AG10803 (cell line): Measurements from ENCODE around the gene B4GALNT4.
"Not testable (repeated sequence)": the region's sequence is repeated elsewhere in the genome, so short reads cannot be mapped to it uniquely, and the experiment has no call there.

Source experiments
- DNase-seq: peaks from one replicate; pipeline ENCODE4 v3.0.0; 2010; ENCODE audit warnings: low read depth
- H3K4me3 ChIP-seq: 2 replicates; pipeline ENCODE4 v1.5.1; 2011; ENCODE audit warnings: mild to moderate bottlenecking, low read length, control low read depth
- TF ChIP-seq, protein P1 (sequence below): conservative IDR thresholded peaks from 2 replicates; pipeline ENCODE4 v1.5.1; 2011; ENCODE audit warnings: mild to moderate bottlenecking, low read length, control low read depth, inconsistent platforms

B4GALNT4 gene

DNA sequence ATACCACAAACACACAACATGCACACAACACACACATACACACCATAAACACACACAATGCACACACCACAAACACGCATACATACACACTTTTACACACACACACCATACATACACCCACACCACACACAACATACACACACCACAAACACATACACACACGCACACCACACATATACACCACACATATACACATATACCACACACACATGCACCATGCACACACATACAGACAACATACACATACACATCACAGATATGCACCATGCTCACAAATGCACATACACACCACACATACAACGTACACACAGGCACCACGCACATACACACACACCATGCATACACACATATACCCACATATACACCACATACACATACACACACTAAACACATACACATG lies 11.7 kb upstream of the B4GALNT4 start:
- no peak for DNase-seq
- TF ChIP-seq, protein P1, sequence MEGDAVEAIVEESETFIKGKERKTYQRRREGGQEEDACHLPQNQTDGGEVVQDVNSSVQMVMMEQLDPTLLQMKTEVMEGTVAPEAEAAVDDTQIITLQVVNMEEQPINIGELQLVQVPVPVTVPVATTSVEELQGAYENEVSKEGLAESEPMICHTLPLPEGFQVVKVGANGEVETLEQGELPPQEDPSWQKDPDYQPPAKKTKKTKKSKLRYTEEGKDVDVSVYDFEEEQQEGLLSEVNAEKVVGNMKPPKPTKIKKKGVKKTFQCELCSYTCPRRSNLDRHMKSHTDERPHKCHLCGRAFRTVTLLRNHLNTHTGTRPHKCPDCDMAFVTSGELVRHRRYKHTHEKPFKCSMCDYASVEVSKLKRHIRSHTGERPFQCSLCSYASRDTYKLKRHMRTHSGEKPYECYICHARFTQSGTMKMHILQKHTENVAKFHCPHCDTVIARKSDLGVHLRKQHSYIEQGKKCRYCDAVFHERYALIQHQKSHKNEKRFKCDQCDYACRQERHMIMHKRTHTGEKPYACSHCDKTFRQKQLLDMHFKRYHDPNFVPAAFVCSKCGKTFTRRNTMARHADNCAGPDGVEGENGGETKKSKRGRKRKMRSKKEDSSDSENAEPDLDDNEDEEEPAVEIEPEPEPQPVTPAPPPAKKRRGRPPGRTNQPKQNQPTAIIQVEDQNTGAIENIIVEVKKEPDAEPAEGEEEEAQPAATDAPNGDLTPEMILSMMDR: no peak
- H3K4me3 ChIP-seq: no peak overlapping the region

DNA sequence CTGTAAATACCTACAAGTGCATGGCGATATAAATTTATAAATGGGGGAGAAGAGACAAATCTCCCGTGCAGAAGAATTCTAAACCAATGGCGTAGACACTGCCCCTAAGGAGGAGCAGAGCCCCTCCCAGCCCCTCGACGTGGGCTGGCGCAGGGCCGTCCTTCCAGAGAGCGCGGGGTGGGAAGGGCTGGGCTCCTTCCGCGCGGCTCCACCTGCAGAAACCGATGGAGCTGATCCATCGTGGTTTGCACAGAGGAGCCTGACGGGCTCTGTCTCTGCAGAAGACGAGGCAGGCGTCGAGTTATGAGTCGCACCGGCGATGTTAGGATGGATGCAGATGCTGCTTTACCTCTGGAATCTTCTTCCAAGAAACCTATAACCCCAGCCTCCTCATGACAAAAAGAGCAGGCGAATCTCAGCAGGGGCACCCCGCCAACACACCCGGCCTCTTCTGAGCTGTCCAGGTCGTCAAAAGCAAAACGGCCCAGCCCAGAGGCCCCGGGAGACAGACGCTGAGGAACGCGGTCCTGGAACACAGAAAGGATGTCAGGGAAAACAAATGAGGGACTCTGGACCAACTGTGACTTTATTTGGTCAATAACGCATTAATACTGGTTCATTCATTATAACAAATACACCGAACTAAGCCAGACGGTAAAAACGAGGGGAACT lies 11.0 kb upstream of the B4GALNT4 start:
- H3K4me3 ChIP-seq: no peak overlapping the region
- DNase-seq: no peak
- TF ChIP-seq, protein P1: no peak

DNA sequence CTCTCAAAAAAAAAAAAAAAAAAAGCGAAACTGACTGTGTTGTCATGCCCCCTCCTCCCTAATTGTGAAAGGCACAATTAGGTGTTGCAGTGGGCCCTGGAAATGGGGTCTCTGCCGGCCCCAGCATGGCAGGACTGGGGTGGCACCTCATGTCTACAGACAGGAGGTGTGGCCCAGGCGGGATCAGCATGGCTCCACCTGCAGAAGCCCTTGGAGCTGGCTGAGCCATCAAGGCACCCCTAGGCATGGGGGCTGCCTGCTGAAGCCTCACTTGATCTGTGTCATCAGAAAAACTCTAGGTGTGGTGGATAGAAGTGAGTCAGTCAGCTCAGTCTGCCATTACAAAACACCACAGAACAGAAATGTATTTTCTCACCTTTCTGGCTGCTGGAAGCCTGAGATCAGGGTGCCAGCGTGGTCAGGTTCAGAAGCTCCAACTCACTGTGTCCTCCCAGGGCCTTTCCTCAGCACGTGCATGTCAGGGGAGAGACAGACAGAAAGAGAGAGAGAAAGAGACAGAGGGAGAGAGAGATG lies 10.1 kb upstream of the B4GALNT4 start:
- no peak for DNase-seq
- H3K4me3 ChIP-seq: no peak overlapping the region
- TF ChIP-seq, protein P1: no peak

DNA sequence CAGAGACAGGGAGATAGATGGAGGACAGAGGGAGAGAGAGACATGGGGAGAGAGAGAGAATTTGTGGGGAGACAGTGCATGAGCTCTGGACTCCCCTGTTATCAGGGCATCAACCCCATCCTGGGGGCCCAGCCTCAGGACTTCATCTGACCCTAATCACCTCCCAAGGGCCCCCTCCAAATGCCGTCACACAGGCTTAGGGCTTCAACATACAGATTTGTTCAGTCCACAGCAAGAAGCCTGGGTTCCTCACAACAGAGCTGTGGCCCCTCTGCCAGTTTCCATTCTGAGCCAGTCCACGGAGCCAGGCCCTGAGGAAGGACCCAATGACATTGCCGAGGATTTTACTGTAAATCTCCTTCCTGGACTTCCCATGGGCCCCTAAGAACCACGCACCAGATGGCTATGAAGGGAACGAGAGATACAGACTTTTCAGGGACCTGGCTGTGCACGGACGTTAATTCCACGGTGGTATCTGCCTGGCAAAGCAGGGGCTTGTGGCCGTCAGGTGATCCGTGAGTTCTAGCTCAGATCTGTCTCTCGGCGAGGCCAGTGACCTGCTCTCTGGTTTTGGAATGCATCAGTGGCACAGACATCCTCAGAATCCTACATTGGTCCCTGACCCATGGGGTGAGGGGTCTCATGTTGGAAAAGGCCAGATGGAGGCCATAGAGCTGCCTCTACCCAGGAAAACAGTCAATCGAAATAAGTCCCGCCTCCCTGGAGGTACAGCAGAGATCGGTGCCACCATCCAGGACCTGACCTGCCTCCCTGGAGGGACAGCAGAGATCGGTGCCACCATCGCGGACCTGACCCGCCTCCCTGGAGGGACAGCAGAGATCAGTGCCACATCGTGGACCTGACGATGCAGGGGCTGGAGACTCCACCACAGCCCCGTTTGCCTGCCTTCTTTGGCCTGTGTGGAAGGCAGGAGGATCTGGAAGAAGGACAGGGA lies 8.7 kb upstream of the B4GALNT4 start:
- TF ChIP-seq, protein P1: no peak
- no peak for DNase-seq
- H3K4me3 ChIP-seq: no peak overlapping the region

DNA sequence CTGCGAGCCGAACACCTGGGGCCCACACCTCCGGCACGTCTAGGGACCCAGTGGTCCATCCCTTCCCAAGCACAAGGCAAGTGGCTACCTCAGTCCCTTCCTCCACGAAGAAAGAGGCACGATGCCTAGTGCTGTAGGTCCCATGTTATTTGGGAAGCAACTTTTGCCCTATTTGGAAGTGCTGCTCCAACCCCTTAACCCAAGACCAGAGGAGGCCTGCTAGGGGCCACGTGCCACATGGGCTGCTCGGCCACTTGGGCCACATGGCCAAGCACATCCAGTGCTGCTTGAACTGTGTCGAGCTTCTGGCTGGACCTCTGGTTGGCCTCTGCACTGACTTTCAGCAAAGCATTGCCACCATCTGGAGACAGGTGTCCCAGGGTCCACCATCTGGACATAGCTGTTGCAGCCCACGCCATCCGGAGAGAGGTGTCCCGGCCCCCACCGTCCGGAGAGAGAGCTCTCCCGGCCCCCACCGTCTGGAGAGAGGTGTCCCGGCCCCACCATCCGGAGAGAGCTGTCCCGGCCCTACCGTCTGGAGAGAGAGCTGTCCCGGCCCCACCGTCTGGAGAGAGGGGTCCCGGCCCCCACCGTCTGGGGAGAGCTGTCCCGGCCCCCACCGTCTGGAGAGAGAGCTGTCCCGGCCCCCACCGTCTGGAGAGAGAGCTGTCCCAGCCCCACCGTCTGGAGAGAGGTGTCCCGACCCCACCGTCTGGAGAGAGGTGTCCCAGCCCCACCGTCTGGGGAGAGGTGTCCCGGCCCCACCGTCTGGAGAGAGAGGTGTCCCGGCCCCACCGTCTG lies 6.5 kb upstream of the B4GALNT4 start:
- DNase-seq: no peak
- no peak overlapping the region for H3K4me3 ChIP-seq
- TF ChIP-seq, protein P1: no peak

DNA sequence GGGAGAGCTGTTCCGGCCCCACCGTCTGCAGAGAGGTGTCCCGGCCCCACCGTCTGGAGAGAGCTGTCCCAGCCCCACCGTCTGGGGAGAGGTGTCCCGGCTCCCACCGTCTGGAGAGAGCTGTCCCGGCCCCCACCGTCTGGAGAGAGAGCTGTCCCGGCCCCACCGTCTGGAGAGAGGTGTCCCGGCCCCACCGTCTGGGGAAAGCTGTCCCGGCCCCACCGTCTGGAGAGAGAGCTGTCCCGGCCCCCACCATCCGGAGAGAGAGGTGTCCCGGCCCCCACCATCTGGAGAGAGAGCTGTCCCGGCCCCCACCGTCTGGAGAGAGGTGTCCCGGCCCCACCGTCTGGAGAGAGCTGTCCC lies 5.9 kb upstream of the B4GALNT4 start:
- H3K4me3 ChIP-seq, DNase-seq: not testable (repeated sequence)

DNA sequence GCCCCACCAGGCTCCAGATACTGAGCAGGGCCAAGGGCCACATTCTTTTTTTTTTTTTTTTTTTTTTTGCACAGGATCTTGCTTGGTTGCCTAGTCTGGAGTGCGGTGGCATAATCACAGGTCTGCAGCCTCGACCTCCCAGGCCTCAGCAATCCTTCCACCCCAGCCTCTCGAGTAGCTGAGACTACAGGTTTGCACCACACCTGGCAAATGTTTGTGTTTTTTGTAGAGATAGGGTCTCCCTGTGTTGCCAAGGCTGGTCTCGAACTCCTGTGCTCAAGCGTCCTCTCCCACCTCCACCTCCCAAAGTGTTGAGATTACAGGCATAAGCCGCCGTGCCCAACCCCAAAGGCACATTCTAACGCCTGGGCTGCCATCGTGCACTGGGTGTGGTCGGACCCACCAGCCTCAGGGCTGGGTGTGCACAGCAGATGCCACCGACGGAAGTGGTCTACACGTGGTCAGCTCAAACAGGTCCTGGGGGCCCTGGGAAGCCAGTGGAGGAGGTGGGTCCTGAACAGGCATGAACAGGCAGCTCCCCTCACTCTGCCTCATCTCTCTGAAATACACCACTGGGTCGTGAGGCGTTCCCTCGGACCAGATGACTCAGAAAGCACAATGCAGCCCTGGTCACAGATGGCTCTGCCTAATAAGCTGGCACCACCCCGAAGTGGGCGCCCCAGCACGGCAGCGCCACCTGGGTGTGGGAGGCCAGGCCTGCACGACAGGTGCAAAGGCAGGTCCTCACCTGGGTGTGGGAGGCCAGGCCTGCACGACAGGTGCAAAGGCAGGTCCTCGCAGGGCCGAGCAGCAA lies 5.1 kb upstream of the B4GALNT4 start:
- H3K4me3 ChIP-seq: no peak overlapping the region
- TF ChIP-seq, protein P1: peak; percentile 23; the same call in 1 of the 2 replicates
- peak; percentile 28 for DNase-seq
